Right lobe of liver (tissue), 6 donors: ENCODE measurements around the gene CFAP157. TPM values are rescaled to one million over a fixed set of nuclear protein-coding genes. Genes with fewer than 3 reads are reported as not detected.

Experiments
- ATAC-seq, 4 donors: fragments of 200-7000 bp; cut with Tn5 transposase; one replicate each; pipeline ENCODE4 v1.9.1; 2020; ENCODE audit warnings: mild to moderate bottlenecking in 4 of 4, moderate library complexity in 4 of 4
- DNase-seq, 3 donors: peaks; one replicate each; pipeline ENCODE4 v3.0.0-alpha.2; 2020
- H3K27ac ChIP-seq, 3 donors: fragments of 200-600 bp; one replicate each; pipeline ENCODE4 v1.8.0; 2022
- H3K27me3 ChIP-seq, 2 donors: fragments of 200-600 bp; one replicate each; pipeline ENCODE4 v1.8.0; 2022
- H3K36me3 ChIP-seq, 4 donors: fragments of 200-600 bp; sonication (generic) in 1 of 4; one replicate each; pipeline versions ENCODE4 v1.5.1 to v1.8.0; 2017 to 2022; ENCODE audit warnings: control low read depth in 1 of 4
- H3K4me1 ChIP-seq, 4 donors: fragments of 200-600 bp; sonication (generic) in 1 of 4; one replicate each; pipeline versions ENCODE4 v1.5.1 to v1.8.0; 2017 to 2022; ENCODE audit warnings: control low read depth in 1 of 4
- H3K4me3 ChIP-seq, 3 donors: fragments of 200-600 bp; one replicate each; pipeline ENCODE4 v1.8.0; 2022
- H3K9me3 ChIP-seq, 4 donors: fragments of 200-600 bp; sonication (generic) in 1 of 4; one replicate each; pipeline versions ENCODE4 v1.5.1 to v1.8.0; 2017 to 2022; ENCODE audit warnings: control low read depth in 1 of 4
- POLR2A ChIP-seq: fragments of 450-650 bp; IDR thresholded peaks from one replicate; pipeline ENCODE4 v1.6.1; 2017; ENCODE audit warnings: antibody characterized with exemption, mild to moderate bottlenecking
- WGBS: methylation state at CpG from one replicate; pipeline ENCODE4 v1.1.6; 2018; ENCODE audit warnings: low coverage, low lambda C conversion rate; ENCODE audit not compliant: insufficient coverage; ENCODE audit errors: missing lambda C conversion rate; 5-methylcytosine and 5-hydroxymethylcytosine counted together
- intact Hi-C, 2 donors: fragments of 100-400 bp; cut with DNase I; formaldehyde crosslinking; loops; one replicate each; pipeline versions ENCODE4 v1.11.2 to v1.14.1; 2022
- total RNA-seq, 6 experiments: library from RNA; depleted of rRNA in 2 of 6; stranded (reverse); fragments of >200 nt in 2 of 6; fragmentation: NEBNext Ultra II Directional in 3 of 6; extraction: Animal tissue kit (Norgen Biotek cat#: 25700) in 3 of 6; gene quantifications; one replicate each; pipeline versions ENCODE4 v1.1.0 to v1.2.4, GENCODE V29; 2016 to 2023
- TF ChIP-seq, protein P1 (sequence below), 4 donors: fragments of 200-600 bp in 3 of 4; fragments of 450-650 bp in 1 of 4; IDR thresholded peaks; one replicate each; pipeline versions ENCODE4 v1.5.1 to v1.8.0; 2016 to 2022; ENCODE audit warnings: antibody characterized with exemption in 4 of 4, mild to moderate bottlenecking in 2 of 4
- donor health status: DM: no; HTN: yes; CAD: no.
- donor health status: DM: no; HTN: no; CAD: no.
- donor health status: DM: no; HTN: no; CAD: no.
- donor health status: DM: no; HTN: yes; CAD: no.
- donor health status: DM: no; HTN: yes; CAD: no.

CFAP157 gene
- total RNA-seq, 6 experiments from 2014 or later, result 0.10 TPM; not detected in 5

DNA sequence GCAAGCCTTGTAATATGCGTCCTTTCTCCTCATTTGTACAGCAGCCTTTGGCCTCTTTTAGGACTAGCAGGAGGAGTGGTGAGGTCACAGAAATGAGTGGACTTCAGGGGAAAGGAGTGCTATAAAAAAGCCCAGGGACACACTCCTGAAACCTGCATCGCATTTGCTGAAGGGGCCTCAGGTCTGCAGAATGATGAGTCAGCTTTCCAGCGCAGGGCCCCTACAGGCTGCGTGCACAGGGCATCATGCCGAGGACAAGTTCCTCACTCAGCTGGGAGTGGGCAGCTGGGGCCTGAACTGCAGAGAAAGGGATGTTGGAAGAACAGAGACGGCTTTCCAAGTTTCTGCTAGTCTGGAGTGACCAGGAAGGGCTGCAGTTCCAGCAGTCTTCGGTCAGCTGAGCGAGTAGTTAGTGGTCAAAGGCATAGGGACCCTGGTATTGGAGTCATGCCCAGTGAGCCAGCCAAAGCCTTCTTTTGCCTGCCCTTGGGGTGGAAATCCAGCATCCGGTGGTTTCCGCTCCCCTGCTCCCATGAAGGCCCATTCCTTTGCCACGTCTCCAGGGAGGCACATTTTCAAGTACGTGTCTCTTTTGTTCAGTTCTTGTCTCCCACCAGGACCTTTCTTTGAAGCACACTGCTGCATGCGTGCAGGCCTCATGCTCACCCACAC, 17.3 kb upstream of the CFAP157 start:
- H3K4me3 ChIP-seq, result no peak overlapping the region
- intact Hi-C loops, result no loop called here
- TF ChIP-seq, protein P1, sequence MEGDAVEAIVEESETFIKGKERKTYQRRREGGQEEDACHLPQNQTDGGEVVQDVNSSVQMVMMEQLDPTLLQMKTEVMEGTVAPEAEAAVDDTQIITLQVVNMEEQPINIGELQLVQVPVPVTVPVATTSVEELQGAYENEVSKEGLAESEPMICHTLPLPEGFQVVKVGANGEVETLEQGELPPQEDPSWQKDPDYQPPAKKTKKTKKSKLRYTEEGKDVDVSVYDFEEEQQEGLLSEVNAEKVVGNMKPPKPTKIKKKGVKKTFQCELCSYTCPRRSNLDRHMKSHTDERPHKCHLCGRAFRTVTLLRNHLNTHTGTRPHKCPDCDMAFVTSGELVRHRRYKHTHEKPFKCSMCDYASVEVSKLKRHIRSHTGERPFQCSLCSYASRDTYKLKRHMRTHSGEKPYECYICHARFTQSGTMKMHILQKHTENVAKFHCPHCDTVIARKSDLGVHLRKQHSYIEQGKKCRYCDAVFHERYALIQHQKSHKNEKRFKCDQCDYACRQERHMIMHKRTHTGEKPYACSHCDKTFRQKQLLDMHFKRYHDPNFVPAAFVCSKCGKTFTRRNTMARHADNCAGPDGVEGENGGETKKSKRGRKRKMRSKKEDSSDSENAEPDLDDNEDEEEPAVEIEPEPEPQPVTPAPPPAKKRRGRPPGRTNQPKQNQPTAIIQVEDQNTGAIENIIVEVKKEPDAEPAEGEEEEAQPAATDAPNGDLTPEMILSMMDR (IDR thresholded peaks at IDR 0.05), result no peak
- no peak for TF ChIP-seq POLR2A
- H3K36me3 ChIP-seq, result no peaks in the 10 kb centered on the region
- H3K27ac ChIP-seq, result no peak overlapping the region
- WGBS, result 82% methylated on average over 7 of the region's 13 CpGs
- no peak for DNase-seq
- no peaks in the 10 kb centered on the region for H3K4me1 ChIP-seq
- no peaks in the 10 kb centered on the region for H3K9me3 ChIP-seq
- no peaks in the 10 kb centered on the region for H3K27me3 ChIP-seq
- no peak for ATAC-seq

DNA sequence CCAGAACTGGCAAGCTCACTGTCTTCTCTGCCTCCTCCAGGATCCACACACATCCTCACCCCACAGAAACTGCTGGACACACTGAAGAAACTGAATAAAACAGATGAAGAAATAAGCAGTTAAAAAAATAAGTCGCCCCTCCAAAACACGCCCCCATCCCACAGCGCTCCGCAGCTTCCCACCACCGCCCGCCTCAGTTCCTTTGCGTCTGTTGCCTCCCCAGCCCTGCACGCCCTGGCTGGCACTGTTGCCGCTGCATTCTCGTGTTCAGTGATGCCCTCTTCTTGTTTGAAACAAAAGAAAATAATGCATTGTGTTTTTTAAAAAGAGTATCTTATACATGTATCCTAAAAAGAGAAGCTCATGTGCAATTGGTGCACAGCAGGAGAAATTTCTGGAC, 16.1 kb upstream of the CFAP157 start:
- no peak for TF ChIP-seq POLR2A
- TF ChIP-seq, protein P1 (IDR thresholded peaks at IDR 0.05), result no peak
- Histone ChIP-seq H3K27me3 (no peaks in the 10 kb centered on the region), H3K4me3 (no peak overlapping the region), H3K27ac (no peak overlapping the region), H3K36me3 (no peaks in the 10 kb centered on the region), H3K4me1 (no peaks in the 10 kb centered on the region), H3K9me3 (no peaks in the 10 kb centered on the region)
- WGBS, result 90% methylated on average over 5 of the region's 10 CpGs
- no peak for DNase-seq
- intact Hi-C loops, result no loop called here
- ATAC-seq, result no peak

DNA sequence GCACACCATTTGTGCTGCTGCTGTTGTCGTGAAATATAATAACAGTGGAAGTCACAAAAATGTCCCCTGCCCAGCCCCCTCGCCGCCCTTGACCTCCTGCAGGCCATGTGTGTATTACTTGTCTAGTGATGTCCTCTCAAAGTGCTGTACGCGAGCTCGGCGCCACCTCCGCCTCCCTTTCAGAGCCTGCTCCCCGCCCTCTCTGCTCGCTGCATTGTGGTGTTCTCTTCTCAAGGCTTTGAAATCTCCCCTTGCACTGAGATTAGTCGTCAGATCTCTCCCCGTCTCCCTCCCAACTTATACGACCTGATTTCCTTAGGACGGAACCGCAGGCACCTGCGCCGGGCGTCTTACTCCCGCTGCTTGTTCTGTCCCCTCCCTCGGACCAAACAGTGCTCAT, 14.7 kb upstream of the CFAP157 start:
- Histone ChIP-seq H3K9me3 (no peaks in the 10 kb centered on the region), H3K36me3 (no peaks in the 10 kb centered on the region), H3K4me3 (no peak overlapping the region), H3K27ac (no peak overlapping the region), H3K4me1 (no peaks in the 10 kb centered on the region), H3K27me3 (no peaks in the 10 kb centered on the region)
- TF ChIP-seq, protein P1 (IDR thresholded peaks at IDR 0.05), result no peak
- no peak for TF ChIP-seq POLR2A
- intact Hi-C loops, result no loop called here
- DNase-seq, result no peak
- no peak for ATAC-seq
- WGBS, result 78% methylated on average over 14 of the region's 20 CpGs

DNA sequence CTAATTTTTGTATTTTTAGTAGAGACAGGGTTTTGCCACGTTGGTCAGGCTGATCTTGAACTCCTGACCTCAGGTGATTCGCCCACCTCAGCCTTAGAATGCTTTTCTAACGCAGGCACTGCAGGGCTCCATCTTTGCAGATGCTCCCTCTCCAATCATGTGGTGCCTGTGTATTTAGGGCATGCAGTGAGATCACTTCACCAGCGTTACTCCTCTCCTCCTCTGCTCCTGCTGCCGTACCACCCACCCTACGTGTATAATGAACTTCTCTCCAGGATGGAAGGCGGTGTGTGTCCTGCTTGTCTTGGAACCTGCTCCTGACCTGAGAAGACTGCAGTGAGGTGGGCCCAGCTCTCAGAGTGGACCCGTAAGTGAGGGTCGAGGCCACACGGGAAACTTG, 13.6 kb upstream of the CFAP157 start:
- TF ChIP-seq, protein P1 (IDR thresholded peaks at IDR 0.05), result no peak
- TF ChIP-seq POLR2A, result no peak
- Histone ChIP-seq H3K4me1 (no peaks in the 10 kb centered on the region), H3K9me3 (no peaks in the 10 kb centered on the region), H3K27me3 (no peaks in the 10 kb centered on the region), H3K36me3 (no peaks in the 10 kb centered on the region), H3K4me3 (no peak overlapping the region), H3K27ac (no peak overlapping the region)
- 90% methylated on average over 4 of the region's 10 CpGs for WGBS
- DNase-seq (no peak), ATAC-seq (no peak)
- intact Hi-C loops, result no loop called here

DNA sequence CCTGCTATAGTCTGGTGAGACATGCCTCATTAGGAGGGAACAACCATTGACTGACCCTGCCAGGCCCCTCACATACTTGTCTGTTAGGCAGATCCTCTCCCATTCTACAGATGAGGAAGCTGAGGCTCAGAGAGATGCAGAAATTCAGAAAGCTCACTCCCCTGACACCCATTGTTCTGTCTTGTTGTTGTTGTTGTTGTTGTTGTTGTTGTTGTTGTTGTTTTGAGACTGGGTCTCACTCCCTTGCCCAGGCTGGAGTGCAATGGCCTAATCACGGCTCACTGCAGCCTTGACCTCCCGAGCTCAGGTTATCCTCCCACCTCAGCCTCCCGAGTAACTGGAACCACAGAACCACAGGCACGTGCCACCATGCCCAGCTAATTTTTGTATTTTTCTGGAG, 13.1 kb upstream of the CFAP157 start:
- no peaks in the 10 kb centered on the region for H3K27me3 ChIP-seq
- no peak overlapping the region for H3K27ac ChIP-seq
- intact Hi-C loops, result no loop called here
- TF ChIP-seq, protein P1 (IDR thresholded peaks at IDR 0.05), result no peak
- TF ChIP-seq POLR2A, result no peak
- no CpG with 5 or more reads among the region's 4 CpGs for WGBS
- ATAC-seq (no peak), DNase-seq (no peak)
- H3K4me1 ChIP-seq, result no peaks in the 10 kb centered on the region
- no peak overlapping the region for H3K4me3 ChIP-seq
- no peaks in the 10 kb centered on the region for H3K36me3 ChIP-seq
- H3K9me3 ChIP-seq, result no peaks in the 10 kb centered on the region
